Endothelial cell of umbilical vein (primary cell): Measurements from ENCODE around the gene UBE2E2. TPM values are rescaled to one million over a fixed set of nuclear protein-coding genes. Genes with fewer than 3 reads are reported as not detected.

Source experiments
- BruUV-seq: library from RNA; stranded (reverse); fragments of 400-500 nt; replicated peaks from 2 replicates; lab custom pipeline; 2021; lab: Mats Ljungman, UMichigan
- CTCF ChIA-PET: fragments of 300-600, 350-600 bp; sonication (Branson Sonifier 250); formaldehyde crosslinking; loops from one replicate; lab custom pipeline; 2021; ENCODE audit warnings: antibody characterized with exemption, inconsistent platforms; lab: Charles Lee
- POLR2A ChIA-PET: fragments of 300-600, 350-600 bp; sonication (Branson Sonifier 250); formaldehyde crosslinking; loops from one replicate; lab custom pipeline; 2021; ENCODE audit warnings: antibody characterized with exemption, inconsistent platforms; lab: Charles Lee
- DNase-seq: peaks from one replicate; pipeline ENCODE4 v3.0.0-alpha.2; 2011; ENCODE audit warnings: low read depth, low spot score
- FAIRE-seq: peaks from 2 replicates; lab custom pipeline; 2011; peaks lifted over from hg19 to GRCh38; lab: Jason Lieb, UNC
- H2AFZ ChIP-seq: 2 replicates; pipeline ENCODE4 v1.6.0; 2012; ENCODE audit warnings: low read depth, low read length, control low read depth, inconsistent platforms
- H3K27ac ChIP-seq: 2 replicates; pipeline ENCODE4 v1.5.1; 2011; ENCODE audit warnings: low read depth, mild to moderate bottlenecking, control low read depth, low read length, moderate library complexity; ENCODE audit not compliant: insufficient read depth
- H3K27me3 ChIP-seq, 2 experiments: 2 replicates each; pipeline versions ENCODE4 v1.6.0 to v1.6.1; 2011; ENCODE audit warnings: low read length in 2 of 2, mixed read lengths in 1 of 2; ENCODE audit not compliant: control insufficient read depth in 2 of 2, insufficient read depth in 2 of 2
- H3K36me3 ChIP-seq, 2 experiments: 2 replicates in 1 of 2; 3 replicates in 1 of 2; pipeline ENCODE4 v1.5.1; 2011; ENCODE audit warnings: low read length in 2 of 2, mild to moderate bottlenecking in 1 of 2, moderate library complexity in 1 of 2; ENCODE audit not compliant: control insufficient read depth in 2 of 2, insufficient read depth in 2 of 2; ENCODE audit errors: extremely low read depth in 1 of 2
- H3K4me1 ChIP-seq: 3 replicates; pipeline ENCODE4 v1.5.1; 2011; ENCODE audit warnings: mild to moderate bottlenecking, low read length; ENCODE audit not compliant: control insufficient read depth, insufficient read depth; ENCODE audit errors: extremely low read depth
- H3K4me2 ChIP-seq: 2 replicates; pipeline ENCODE4 v1.6.1; 2011; ENCODE audit warnings: low read length, control low read depth, mixed read lengths; ENCODE audit not compliant: insufficient read depth
- H3K4me3 ChIP-seq, 3 experiments: fragments of 200-600 bp in 1 of 3; sonication (generic), shearing (Covaris generic) in 1 of 3; replicated peaks in 1 of 3; 2 replicates each; pipeline ENCODE4 v1.5.1; 2011 to 2016; ENCODE audit warnings: control low read depth in 3 of 3, low read length in 3 of 3, mild to moderate bottlenecking in 2 of 3, inconsistent platforms in 1 of 3, low read depth in 1 of 3, moderate library complexity in 1 of 3; ENCODE audit not compliant: insufficient read depth in 1 of 3
- H3K79me2 ChIP-seq: 2 replicates; pipeline ENCODE4 v1.6.0; 2012; ENCODE audit warnings: low read length, inconsistent platforms; ENCODE audit not compliant: control insufficient read depth, insufficient read depth
- H3K9ac ChIP-seq: replicated peaks from 2 replicates; pipeline ENCODE3; 2011; ENCODE audit warnings: low read length, control low read depth; ENCODE audit not compliant: insufficient read depth; ENCODE audit errors: extremely low read depth
- H3K9me1 ChIP-seq: replicated peaks from 3 replicates; pipeline ENCODE4 v1.6.0; 2011; ENCODE audit warnings: mild to moderate bottlenecking, low read length; ENCODE audit not compliant: control insufficient read depth, insufficient read depth; ENCODE audit errors: extremely low read depth
- H3K9me3 ChIP-seq: replicated peaks from 2 replicates; pipeline ENCODE4 v1.5.1; 2012; ENCODE audit warnings: low read length, inconsistent platforms; ENCODE audit not compliant: control insufficient read depth, insufficient read depth
- H4K20me1 ChIP-seq: replicated peaks from 2 replicates; pipeline ENCODE3; 2011; ENCODE audit warnings: mild to moderate bottlenecking, low read length; ENCODE audit not compliant: control insufficient read depth, insufficient read depth; ENCODE audit errors: extremely low read depth
- EZH2 ChIP-seq: IDR thresholded peaks from 2 replicates; pipeline ENCODE4 v1.6.1; 2012; ENCODE audit warnings: borderline replicate concordance, low read depth, mild to moderate bottlenecking, moderate library complexity, low read length, inconsistent platforms; ENCODE audit not compliant: severe bottlenecking
- GATA2 ChIP-seq: IDR thresholded peaks from 2 replicates; pipeline ENCODE4 v1.7.0; 2011; ENCODE audit warnings: low read depth, mild to moderate bottlenecking, moderate library complexity, mixed read lengths, low read length; ENCODE audit not compliant: insufficient read length, insufficient read depth
- MYC ChIP-seq: IDR thresholded peaks from one replicate; pipeline ENCODE4 v1.6.1; 2011; ENCODE audit warnings: mild to moderate bottlenecking, low read depth, low read length
- dilution Hi-C: fragments of 300-500 bp; cut with MboI; formaldehyde crosslinking; loops from one replicate; pipeline ENCODE4 v1.15.0; 2019; ENCODE audit warnings: low sequenced_read_pairs; ENCODE audit not compliant: extremely low pct_ligation_motif_present
- intact Hi-C: fragments of 100-400 bp; cut with micrococcal nuclease; formaldehyde crosslinking; loops from one replicate; pipeline ENCODE4 v1.10.0; 2022
- polyA plus RNA-seq, 4 experiments: library from polyadenylated mRNA; depleted of rRNA in 3 of 4; stranded (reverse) in 3 of 4; unstranded in 1 of 4; fragments of >200 nt; gene quantifications; 2 replicates each; pipeline versions ENCODE4 v1.2.1 to v1.2.3, GENCODE V29; 2011 to 2012; ENCODE audit warnings: missing spikeins in 1 of 4
- total RNA-seq: library from RNA; stranded (reverse); gene quantifications from 2 replicates; pipeline ENCODE4 v1.2.3, GENCODE V29; 2021
- TF ChIP-seq, protein P1 (sequence below): IDR thresholded peaks from 2 replicates; pipeline ENCODE4 v1.6.1; 2011; ENCODE audit not compliant: insufficient read depth, insufficient read length

The UBE2E2 gene
- total and polyA plus RNA-seq, 2 donors (not counting 3 experiments of a cell fraction or from before 2014, with no cell fraction given): 37.0 to 45.4 TPM

DNA sequence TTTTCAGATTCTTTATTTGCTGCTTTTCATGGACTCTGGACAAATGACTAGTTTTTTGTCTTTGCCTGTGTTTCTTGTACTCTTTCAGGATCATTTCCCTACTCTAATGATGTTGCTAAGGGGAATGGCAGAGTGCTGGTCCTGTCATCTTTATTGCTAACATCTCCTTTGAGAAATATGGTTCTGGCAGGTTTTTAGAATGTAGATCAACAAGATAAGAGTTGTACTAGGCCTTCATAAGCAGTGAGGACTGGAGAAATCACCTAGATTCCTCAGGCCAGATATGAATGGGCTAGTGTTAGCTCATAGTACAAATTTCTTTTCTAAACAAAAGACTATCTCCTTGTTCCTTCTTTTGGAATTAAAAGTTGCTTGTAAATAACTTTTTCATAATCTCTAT lies 156.0 kb downstream of the UBE2E2 start:
- no peaks in the 10 kb centered on the region for H3K9me1 ChIP-seq
- dilution Hi-C loops: no loop called here
- intact Hi-C loops: no loop called here
- H4K20me1 ChIP-seq: no peaks in the 10 kb centered on the region
- no peak overlapping the region for H2AFZ ChIP-seq
- no peaks in the 10 kb centered on the region for H3K36me3 ChIP-seq
- H3K79me2 ChIP-seq: no peaks in the 10 kb centered on the region
- DNase-seq (no peak), FAIRE-seq (no peak)
- H3K4me1 ChIP-seq: no peaks in the 10 kb centered on the region
- ChIA-PET POLR2A (no interaction called here), CTCF (no interaction called here)
- no peaks in the 10 kb centered on the region for H3K9me3 ChIP-seq
- BruUV-seq: no TSS peak
- H3K4me3 ChIP-seq: no peak overlapping the region
- no peaks in the 10 kb centered on the region for H3K27me3 ChIP-seq
- no peak overlapping the region for H3K9ac ChIP-seq
- H3K27ac ChIP-seq: no peak overlapping the region
- H3K4me2 ChIP-seq: no peak overlapping the region
- TF ChIP-seq MYC (no peak), EZH2 (no peak)
- TF ChIP-seq, protein P1, sequence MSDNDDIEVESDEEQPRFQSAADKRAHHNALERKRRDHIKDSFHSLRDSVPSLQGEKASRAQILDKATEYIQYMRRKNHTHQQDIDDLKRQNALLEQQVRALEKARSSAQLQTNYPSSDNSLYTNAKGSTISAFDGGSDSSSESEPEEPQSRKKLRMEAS: no peak

DNA sequence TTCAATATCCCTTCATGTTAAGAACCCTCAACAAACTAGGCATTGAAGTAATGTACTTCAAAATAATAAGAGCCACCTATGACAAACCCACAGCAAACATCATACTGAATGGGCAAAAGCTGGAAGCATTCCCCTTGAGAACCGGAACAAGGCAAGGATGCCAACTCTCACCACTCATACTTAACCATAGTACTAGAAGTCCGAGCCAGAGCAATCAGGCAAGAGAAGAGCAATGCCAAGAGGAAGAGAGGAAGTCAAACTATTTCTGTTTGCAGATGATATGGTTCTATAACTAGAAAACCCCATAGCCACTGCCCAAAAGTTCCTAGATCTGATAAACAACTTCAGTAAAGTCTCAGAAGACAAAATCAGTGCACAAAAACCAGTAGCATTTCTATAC lies 161.9 kb downstream of the UBE2E2 start:
- Histone ChIP-seq H2AFZ (no peak overlapping the region), H3K27me3 (no peaks in the 10 kb centered on the region), H3K4me2 (no peak overlapping the region), H3K4me1 (peaks cover 2% of the 10 kb centered on the region), H3K79me2 (no peaks in the 10 kb centered on the region), H3K9me1 (peaks cover 2% of the 10 kb centered on the region), H3K9me3 (no peaks in the 10 kb centered on the region), H3K36me3 (no peaks in the 10 kb centered on the region), H3K9ac (no peak overlapping the region), H3K27ac (no peak overlapping the region), H3K4me3 (no peak overlapping the region), H4K20me1 (no peaks in the 10 kb centered on the region)
- intact Hi-C loops: no loop called here
- FAIRE-seq: no peak
- peak; percentile 11 for TF ChIP-seq GATA2
- TF ChIP-seq, protein P1: no peak
- dilution Hi-C loops: no loop called here
- POLR2A ChIA-PET: no interaction called here
- no TSS peak for BruUV-seq
- peak; percentile 74 for DNase-seq
- CTCF ChIA-PET: no interaction called here
